Psoas muscle (tissue), 8 donors: Measurements from ENCODE around the gene SLC44A1. TPM values are rescaled to one million over a fixed set of nuclear protein-coding genes. Genes with fewer than 3 reads are reported as not detected.

Source experiments
- ATAC-seq, 4 donors: fragments of 200-7000 bp; cut with Tn5 transposase; one replicate each; pipeline ENCODE4 v1.9.1; 2020; ENCODE audit warnings: moderate library complexity in 3 of 4, mild to moderate bottlenecking in 2 of 4
- DNase-seq, 2 donors: peaks; one replicate each; pipeline ENCODE4 v3.0.0-alpha.2; 2020
- H3K27ac ChIP-seq: fragments of 200-600 bp; one replicate; pipeline ENCODE4 v1.8.0; 2022
- H3K27me3 ChIP-seq, 3 donors: fragments of 200-600 bp in 1 of 3; one replicate each; pipeline versions ENCODE4 v1.6.1 to v1.8.0; 2013 to 2022; ENCODE audit warnings: low read length in 2 of 3, mild to moderate bottlenecking in 2 of 3, moderate library complexity in 1 of 3; ENCODE audit not compliant: insufficient read depth in 3 of 3
- H3K36me3 ChIP-seq, 2 donors: fragments of 200-600 bp in 1 of 2; one replicate each; pipeline versions ENCODE4 v1.6.1 to v1.8.0; 2013 to 2022; ENCODE audit warnings: low read depth in 1 of 2, mild to moderate bottlenecking in 1 of 2, moderate library complexity in 1 of 2; ENCODE audit not compliant: insufficient read depth in 1 of 2
- H3K4me1 ChIP-seq: fragments of 200-600 bp; one replicate; pipeline ENCODE4 v1.8.0; 2022
- H3K4me3 ChIP-seq: fragments of 200-600 bp; one replicate; pipeline ENCODE4 v1.8.0; 2022; ENCODE audit warnings: mild to moderate bottlenecking
- H3K9me3 ChIP-seq: fragments of 200-600 bp; one replicate; pipeline ENCODE4 v1.8.0; 2022
- whole genome bisulfite sequencing, 3 donors: extraction: QIAGEN DNeasy Blood & Tissue Kit; methylation state at CpG; one replicate each; pipeline versions ENCODE4 v1.1.6 to v1.1.7; 2013; 5-methylcytosine and 5-hydroxymethylcytosine counted together
- intact Hi-C, 2 donors: fragments of 100-400 bp; cut with DNase I; formaldehyde crosslinking; loops; one replicate each; pipeline versions ENCODE4 v1.11.0 to v1.14.2; 2022
- polyA plus RNA-seq, 3 donors: library from polyadenylated mRNA; stranded (reverse); fragments of 200-250 nt; gene quantifications; one replicate each; pipeline ENCODE4 v1.2.3, GENCODE V29; 2013
- total RNA-seq, 4 donors: library from RNA; stranded (reverse); fragmentation: NEBNext Ultra II Directional in 2 of 4; extraction: Animal tissue kit (Norgen Biotek cat#: 25700) in 2 of 4; gene quantifications; one replicate each; pipeline versions ENCODE4 v1.2.1 to v1.2.4, GENCODE V29; 2021 to 2023
- TF ChIP-seq, protein P1 (sequence below): fragments of 200-600 bp; IDR thresholded peaks from one replicate; pipeline ENCODE4 v1.8.0; 2022; ENCODE audit warnings: antibody characterized with exemption
- donor health status: healthy with polysubstance abuse.
- donor health status: DM: no; HTN: no; CAD: no; lungs with moderate emphysema.
- donor health status: Bipolar disorder and iron deficiency.
- donor health status: healthy.
- donor health status: DM: yes; HTN: yes; CAD: no.
- donor health status: DM: no; HTN: no; CAD: no.
- donor health status: DM: no; HTN: no; CAD: no.
- donor health status: DM: yes; HTN: yes; CAD: no.

The SLC44A1 gene
- total and polyA plus RNA-seq, 7 donors: 3.3 to 18.9 (median 7.0) TPM

DNA sequence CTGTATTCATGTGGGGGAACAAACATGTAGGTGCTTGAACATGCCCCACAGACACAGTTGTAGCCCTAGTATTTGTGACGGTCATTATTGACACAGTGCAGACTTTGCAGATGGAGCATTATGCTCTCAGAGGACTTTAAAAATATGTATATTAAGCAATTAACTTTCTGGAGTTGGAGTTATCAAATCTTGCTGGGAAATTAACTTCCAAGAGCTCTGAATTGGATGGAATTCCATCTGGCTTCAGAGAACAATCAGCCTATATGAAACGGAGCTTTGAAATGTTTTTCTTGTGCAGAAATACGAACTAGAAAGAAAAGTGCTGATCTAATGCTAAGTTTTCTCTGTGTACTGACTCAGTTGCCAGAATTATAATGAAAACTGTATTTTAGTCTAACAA, 152.4 kb downstream of the SLC44A1 start:
- no peak overlapping the region for H3K4me3 ChIP-seq
- H3K9me3 ChIP-seq: no peaks in the 10 kb centered on the region
- H3K27me3 ChIP-seq: peaks cover 0 to 2% (median 0%) of the 10 kb centered on the region in 3 donors
- no peak for ATAC-seq
- no peak overlapping the region for H3K27ac ChIP-seq
- intact Hi-C loops: no loop called here
- TF ChIP-seq, protein P1, sequence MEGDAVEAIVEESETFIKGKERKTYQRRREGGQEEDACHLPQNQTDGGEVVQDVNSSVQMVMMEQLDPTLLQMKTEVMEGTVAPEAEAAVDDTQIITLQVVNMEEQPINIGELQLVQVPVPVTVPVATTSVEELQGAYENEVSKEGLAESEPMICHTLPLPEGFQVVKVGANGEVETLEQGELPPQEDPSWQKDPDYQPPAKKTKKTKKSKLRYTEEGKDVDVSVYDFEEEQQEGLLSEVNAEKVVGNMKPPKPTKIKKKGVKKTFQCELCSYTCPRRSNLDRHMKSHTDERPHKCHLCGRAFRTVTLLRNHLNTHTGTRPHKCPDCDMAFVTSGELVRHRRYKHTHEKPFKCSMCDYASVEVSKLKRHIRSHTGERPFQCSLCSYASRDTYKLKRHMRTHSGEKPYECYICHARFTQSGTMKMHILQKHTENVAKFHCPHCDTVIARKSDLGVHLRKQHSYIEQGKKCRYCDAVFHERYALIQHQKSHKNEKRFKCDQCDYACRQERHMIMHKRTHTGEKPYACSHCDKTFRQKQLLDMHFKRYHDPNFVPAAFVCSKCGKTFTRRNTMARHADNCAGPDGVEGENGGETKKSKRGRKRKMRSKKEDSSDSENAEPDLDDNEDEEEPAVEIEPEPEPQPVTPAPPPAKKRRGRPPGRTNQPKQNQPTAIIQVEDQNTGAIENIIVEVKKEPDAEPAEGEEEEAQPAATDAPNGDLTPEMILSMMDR: no peak
- H3K4me1 ChIP-seq: no peaks in the 10 kb centered on the region
- no peaks in the 10 kb centered on the region for H3K36me3 ChIP-seq
- DNase-seq: no peak
- WGBS, 3 donors: 63 to 68% (median 67%) methylated on average over 3 of the region's 3 CpGs

DNA sequence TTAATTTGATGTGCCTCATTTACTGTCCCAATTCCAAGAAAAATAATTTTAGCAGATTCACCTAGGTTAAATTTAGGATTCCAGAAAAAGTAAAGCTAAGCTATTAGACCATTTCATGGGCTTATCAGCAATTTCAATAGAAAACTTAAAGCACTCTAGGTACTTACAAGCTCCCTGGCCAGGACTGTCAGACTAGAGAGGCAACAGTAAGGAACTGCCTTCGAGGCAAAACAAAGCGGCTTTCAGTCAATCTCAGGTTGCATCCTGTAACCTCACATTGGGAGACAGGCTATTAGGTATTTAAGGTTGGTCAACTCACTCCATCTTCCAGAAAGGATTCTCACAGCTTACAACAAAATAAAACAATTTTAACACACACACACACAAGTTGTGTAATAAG, 154.7 kb downstream of the SLC44A1 start:
- TF ChIP-seq, protein P1: no peak
- WGBS, 3 donors: 84 to 90% (median 87%) methylated on average over 2 of the region's 2 CpGs
- ATAC-seq: no peak
- no peaks in the 10 kb centered on the region for H3K9me3 ChIP-seq
- no peak overlapping the region for H3K4me3 ChIP-seq
- H3K27me3 ChIP-seq: peaks cover 0 to 4% (median 0%) of the 10 kb centered on the region in 3 donors
- H3K36me3 ChIP-seq: no peaks in the 10 kb centered on the region
- H3K27ac ChIP-seq: no peak overlapping the region
- intact Hi-C loops: no loop called here
- H3K4me1 ChIP-seq: no peaks in the 10 kb centered on the region
- DNase-seq: no peak

DNA sequence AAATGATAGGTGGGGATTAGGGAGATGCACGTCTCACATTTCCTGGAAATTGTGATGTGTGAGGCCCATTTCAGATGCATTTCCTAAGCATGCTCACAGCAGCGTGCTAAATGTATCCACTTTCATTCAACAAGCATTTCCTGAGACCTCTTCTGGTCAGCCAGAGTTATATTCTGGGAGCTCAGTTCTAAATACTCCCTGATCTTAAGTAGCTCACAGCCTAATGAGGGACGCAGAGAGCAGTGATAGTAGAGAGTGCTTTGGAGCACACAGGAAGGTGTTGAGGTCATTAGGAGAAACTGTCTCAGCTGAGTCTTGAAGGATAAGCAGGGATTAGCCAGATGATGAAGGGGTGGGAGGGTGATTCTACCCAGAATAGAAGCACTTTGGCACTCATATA, 157.2 kb downstream of the SLC44A1 start:
- Histone ChIP-seq H3K27me3 (peaks cover 0 to 4% (median 0%) of the 10 kb centered on the region in 3 donors), H3K4me3 (no peak overlapping the region), H3K9me3 (no peaks in the 10 kb centered on the region), H3K27ac (no peak overlapping the region), H3K36me3 (no peaks in the 10 kb centered on the region), H3K4me1 (no peaks in the 10 kb centered on the region)
- TF ChIP-seq, protein P1: no peak
- DNase-seq: no peak
- intact Hi-C loops: no loop called here
- WGBS, 3 donors: 18 to 46% (median 31%) methylated on average over 3 of the region's 3 CpGs
- peak in 1 of 4 donors; percentile 46 for ATAC-seq

DNA sequence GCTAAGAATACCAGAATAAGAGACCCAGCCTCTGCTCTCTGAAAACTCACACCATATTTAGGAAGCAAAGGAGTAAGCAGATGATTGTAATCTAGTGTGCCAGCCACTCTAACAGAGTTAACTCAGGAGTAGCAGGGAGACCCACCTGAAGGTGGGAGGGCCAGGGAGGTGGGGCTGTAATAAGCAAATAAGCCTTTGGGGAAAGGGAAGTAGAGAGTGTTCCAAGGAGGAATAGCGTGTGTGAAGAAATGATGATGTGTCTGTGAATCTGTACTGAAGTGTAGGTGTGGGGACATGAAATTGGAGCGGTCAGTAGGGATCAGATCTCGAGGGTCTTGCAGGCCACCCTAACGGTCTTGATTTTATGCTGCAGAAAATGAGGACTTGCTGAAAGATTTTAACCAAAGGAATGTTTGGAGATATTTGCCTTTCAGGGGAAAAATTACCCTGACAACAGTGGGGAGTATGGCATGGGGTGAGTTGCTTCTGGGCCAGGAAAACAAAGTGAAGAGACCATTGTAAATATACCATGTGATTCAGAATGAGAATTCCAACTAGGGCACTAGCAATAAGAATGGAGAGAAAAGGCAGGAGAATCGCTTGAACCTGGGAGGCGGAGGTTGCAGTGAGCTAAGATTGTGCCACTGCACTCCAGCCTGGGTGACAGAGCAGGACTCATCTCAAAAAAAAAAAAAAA, 159.2 kb downstream of the SLC44A1 start:
- DNase-seq (no peak), ATAC-seq (no peak)
- WGBS, 3 donors: 75 to 83% (median 80%) methylated on average over 6 of the region's 6 CpGs
- Histone ChIP-seq H3K27ac (no peak overlapping the region), H3K36me3 (no peaks in the 10 kb centered on the region), H3K4me3 (no peak overlapping the region), H3K4me1 (no peaks in the 10 kb centered on the region), H3K9me3 (no peaks in the 10 kb centered on the region), H3K27me3 (peaks cover 0 to 4% (median 0%) of the 10 kb centered on the region in 3 donors)
- intact Hi-C loops: no loop called here
- TF ChIP-seq, protein P1: no peak
